Central memory CD4-positive, alpha-beta T cell (primary cell): ENCODE measurements around the gene GPX3.

Source experiments
- DNase-seq: peaks from one replicate; pipeline ENCODE4 v3.0.0; 2022

The GPX3 gene

GRCh38 chr5:151014680-151015343 lies 5.6 kb upstream of the GPX3 start:
- DNase-seq, result no peak

- no peak for DNase-seq
These were observed 4.3 kb upstream of the GPX3 start for GRCh38 chr5:151015974-151016587.

DNA sequence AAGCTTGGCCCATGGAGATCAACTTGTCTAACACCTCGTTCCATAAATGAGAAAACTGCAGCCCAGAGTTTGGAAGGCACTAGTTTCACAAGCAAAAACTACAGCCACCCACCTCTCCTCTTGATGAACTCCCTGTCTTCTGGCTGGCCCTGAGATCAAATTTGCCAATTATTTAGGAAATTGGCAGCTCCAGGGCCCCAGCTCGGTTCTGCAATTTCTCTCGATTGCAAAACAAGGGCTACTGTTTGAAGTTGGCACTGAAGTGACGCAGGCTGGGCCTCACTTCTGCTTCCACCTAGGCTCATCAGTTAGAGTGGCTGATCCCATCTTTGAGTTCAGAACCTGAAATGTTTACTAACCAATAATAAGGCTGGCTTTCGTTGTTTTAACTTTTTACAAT lies 3.7 kb upstream of the GPX3 start:
- DNase-seq, result no peak

- DNase-seq, result no peak
These were observed 2.5 kb upstream of the GPX3 start for GRCh38 chr5:151017897-151018296.

GRCh38 chr5:151018846-151019245 lies 1.5 kb upstream of the GPX3 start:
- DNase-seq, result no peak

GRCh38 chr5:151019331-151019730 lies 1.1 kb upstream of the GPX3 start:
- no peak for DNase-seq

- DNase-seq, result no peak
These were observed 1.4 kb downstream of the GPX3 start for GRCh38 chr5:151021746-151022145.

DNA sequence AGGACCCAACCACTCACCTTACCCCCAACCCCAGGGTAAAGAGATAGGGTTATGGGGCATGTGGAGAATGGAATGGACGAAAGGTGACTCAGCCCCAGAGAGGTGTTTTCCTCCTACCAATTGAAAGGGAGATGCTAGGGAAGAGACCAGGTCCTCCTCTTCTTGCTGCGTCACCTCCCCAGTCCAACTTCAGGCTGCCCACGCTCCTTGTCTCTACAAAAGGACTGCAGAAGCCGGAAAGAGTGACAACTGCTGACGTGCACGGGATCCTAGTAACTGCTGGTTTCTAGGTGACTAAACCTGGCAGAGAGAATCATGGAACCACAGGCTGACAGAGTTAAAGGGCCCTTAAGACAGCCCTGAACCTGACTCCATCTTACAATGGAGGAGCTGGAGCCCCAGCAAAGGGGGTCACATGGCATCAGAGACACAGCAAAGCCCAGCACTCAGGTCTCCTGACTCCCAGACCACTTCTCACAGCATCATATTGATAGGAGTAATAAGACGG lies 2.2 kb downstream of the GPX3 start:
- no peak for DNase-seq

- DNase-seq, result no peak
These were observed 2.7 kb downstream of the GPX3 start for GRCh38 chr5:151023047-151023615.

- no peak for DNase-seq
These were observed 3.3 kb downstream of the GPX3 start for GRCh38 chr5:151023651-151024050.

GRCh38 chr5:151024440-151025249 lies 4.3 kb downstream of the GPX3 start:
- DNase-seq, result no peak

DNA sequence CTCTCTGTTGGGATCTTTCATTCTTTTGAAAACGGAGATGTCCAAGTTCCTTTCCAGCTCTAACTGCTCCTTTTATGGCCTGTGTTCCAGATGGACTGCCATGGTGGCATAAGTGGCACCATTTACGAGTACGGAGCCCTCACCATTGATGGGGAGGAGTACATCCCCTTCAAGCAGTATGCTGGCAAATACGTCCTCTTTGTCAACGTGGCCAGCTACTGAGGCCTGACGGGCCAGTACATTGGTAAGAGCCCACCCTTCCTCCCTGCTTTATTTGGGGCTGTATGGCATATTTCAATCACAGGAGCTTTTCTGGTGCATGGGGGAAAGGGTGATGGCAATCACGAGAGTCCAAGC lies 4.8 kb downstream of the GPX3 start:
- no peak for DNase-seq

DNA sequence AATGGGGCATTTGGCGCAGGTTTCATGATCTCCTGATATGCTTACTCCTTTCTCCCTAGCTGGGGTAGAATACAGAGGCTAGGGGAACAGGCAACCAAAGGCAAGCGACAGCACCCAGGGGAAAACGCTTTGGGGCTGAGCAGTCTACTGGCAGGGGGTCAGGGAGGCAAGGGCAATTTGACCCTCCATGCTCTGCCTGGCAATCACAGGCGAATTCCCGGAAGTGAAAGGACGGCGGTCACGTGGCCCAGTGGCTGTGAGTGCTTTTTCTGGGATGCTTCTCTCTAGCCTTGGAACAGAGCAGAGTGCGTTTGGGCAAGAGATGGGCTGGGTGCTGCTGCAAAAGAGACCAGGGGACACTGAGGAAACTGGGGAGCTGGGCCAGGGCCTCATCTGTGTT lies 5.7 kb downstream of the GPX3 start:
- DNase-seq, result no peak

DNA sequence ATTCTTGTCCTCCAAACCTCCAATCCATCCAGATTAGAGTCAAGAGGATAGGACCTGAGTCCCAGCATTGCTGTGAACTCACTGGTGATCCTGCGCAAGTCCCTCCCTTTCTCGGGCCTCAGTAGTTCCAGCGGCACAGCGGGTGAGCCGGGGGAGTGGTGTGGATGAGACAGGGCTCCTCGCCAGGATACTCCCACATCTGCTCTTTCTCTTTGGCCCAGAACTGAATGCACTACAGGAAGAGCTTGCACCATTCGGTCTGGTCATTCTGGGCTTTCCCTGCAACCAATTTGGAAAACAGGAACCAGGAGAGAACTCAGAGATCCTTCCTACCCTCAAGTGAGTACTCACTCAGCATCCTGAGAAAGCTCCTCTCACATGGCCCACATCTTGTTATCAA lies 6.3 kb downstream of the GPX3 start:
- no peak for DNase-seq

- no peak for DNase-seq
These were observed 7.6 kb downstream of the GPX3 start for GRCh38 chr5:151027961-151028479.

DNA sequence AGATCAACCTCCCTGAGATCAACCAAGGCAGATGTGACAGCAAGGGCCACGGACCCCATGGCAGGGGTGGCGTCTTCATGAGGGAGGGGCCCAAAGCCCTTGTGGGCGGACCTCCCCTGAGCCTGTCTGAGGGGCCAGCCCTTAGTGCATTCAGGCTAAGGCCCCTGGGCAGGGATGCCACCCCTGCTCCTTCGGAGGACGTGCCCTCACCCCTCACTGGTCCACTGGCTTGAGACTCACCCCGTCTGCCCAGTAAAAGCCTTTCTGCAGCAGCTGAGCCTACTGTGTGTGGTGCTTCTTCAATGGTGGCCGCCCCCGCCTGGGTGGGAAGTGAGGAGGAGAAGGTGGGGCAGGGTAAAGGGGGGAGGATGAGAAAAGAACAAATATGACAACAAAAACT lies 8.3 kb downstream of the GPX3 start:
- no peak for DNase-seq

GRCh38 chr5:151029179-151030055 lies 9.0 kb downstream of the GPX3 start:
- DNase-seq, result no peak

DNA sequence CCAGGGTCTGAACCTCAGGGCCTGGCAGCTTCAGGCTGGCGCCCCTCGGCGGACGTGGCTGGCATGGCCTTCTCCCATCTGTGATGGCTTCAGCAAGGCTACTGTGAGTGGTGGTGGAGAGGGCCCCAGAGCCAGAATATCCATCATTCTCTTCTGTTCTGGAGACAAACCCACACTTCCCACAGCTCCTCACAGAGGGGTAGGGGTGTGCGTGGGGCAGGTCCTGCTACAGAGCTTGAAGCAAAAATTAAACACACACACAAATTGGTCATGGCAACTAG lies 9.6 kb downstream of the GPX3 start:
- no peak for DNase-seq

DNA sequence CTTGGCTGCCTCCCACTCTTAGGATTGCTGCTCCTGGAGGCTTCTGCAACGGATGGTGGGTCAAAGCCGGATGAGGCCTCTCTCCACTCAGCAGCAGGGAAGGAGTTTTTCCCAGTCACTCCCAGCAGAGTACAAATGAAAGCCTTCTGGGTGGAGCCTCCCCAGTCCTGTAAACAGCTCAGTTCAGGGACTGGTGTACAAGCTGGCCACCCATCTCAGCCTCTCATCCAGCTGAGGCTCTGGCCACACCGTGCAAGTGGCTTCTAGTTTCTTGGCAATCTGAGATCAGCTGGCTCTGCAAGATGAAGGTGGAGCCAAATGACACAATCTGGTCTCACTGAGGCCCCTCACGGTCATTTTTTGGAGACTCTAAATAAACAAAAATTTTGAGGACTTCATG lies 10.0 kb downstream of the GPX3 start:
- DNase-seq, result no peak

GRCh38 chr5:151031554-151031953 lies 11.2 kb downstream of the GPX3 start:
- DNase-seq, result no peak

DNA sequence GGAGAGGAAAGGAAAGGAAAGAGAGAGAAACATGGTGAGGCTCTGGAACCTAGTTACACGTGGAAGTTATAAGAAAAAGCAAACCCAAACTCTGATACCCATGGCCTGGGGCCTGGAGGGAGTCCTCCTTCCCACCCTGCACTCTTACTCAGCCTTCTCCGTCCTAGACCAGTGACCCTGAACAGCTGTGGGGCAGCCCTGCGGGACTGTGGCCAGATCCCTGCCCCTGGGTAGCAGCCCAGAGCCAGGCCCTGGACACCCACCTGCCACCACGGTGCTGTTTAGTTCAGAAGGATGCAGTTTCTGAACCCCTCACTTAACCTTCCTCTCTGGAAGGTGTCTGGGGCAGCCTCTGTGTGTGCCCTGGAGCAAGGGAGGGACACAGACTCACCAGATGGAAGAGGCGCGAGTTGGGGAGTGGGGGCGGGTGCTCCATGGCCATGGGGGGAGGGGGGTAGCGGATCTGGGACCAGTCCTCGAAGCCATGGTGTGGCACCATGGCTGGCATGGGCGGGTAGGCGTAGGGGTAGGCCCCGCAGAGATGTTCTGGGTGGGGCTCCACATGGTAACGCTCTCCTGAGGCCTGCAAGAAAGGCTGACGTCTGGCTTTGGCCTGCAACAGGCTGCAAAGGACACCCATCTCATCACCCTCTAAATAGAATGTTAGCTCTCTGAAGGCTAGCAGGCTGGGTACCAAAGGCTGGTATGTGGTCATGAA lies 13.0 kb downstream of the GPX3 start:
- DNase-seq, result no peak
